Upper lobe of left lung (tissue), 4 donors: ENCODE data around the gene MYOM1.

Experiments
- EP300 ChIP-seq, 4 donors: sonication (generic); formaldehyde crosslinking; IDR thresholded peaks; one replicate each; pipeline ENCODE4 v1.5.1; 2017; ENCODE audit warnings: antibody characterized with exemption in 4 of 4, control low read depth in 2 of 4
- POLR2A ChIP-seq, 4 donors: fragments of 450-650 bp; IDR thresholded peaks; one replicate each; pipeline ENCODE4 v1.5.1; 2016 to 2017; ENCODE audit warnings: antibody characterized with exemption in 4 of 4, mild to moderate bottlenecking in 2 of 4
- POLR2AphosphoS5 ChIP-seq, 2 donors: sonication (generic); formaldehyde crosslinking; IDR thresholded peaks; one replicate each; pipeline ENCODE4 v1.5.1; 2017; ENCODE audit warnings: antibody characterized with exemption in 2 of 2
- TF ChIP-seq, protein P1 (sequence below), 6 experiments: fragments of 450-650 bp in 4 of 6; fragments of 200-600 bp in 2 of 6; sonication (generic) in 2 of 6; IDR thresholded peaks; one replicate each; pipeline ENCODE4 v1.5.1; 2016 to 2019; ENCODE audit warnings: antibody characterized with exemption in 6 of 6

- TF ChIP-seq, protein P1, sequence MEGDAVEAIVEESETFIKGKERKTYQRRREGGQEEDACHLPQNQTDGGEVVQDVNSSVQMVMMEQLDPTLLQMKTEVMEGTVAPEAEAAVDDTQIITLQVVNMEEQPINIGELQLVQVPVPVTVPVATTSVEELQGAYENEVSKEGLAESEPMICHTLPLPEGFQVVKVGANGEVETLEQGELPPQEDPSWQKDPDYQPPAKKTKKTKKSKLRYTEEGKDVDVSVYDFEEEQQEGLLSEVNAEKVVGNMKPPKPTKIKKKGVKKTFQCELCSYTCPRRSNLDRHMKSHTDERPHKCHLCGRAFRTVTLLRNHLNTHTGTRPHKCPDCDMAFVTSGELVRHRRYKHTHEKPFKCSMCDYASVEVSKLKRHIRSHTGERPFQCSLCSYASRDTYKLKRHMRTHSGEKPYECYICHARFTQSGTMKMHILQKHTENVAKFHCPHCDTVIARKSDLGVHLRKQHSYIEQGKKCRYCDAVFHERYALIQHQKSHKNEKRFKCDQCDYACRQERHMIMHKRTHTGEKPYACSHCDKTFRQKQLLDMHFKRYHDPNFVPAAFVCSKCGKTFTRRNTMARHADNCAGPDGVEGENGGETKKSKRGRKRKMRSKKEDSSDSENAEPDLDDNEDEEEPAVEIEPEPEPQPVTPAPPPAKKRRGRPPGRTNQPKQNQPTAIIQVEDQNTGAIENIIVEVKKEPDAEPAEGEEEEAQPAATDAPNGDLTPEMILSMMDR (IDR thresholded peaks at IDR 0.05), result no peak
- TF ChIP-seq POLR2AphosphoS5 (IDR thresholded peaks at IDR 0.05) (no peak), POLR2A (IDR thresholded peaks at IDR 0.05) (no peak), EP300 (IDR thresholded peaks at IDR 0.05) (no peak)
These were observed 80.4 kb downstream of the MYOM1 start for GRCh38 chr18:3139406-3139805.
